ENCODE measurements around the gene TNFSF13. TPM values are rescaled to one million over a fixed set of nuclear protein-coding genes. Genes with fewer than 3 reads are reported as not detected.

TNFSF13 gene
- total and polyA plus RNA-seq, 2 of the 8 experiments (the other 6 are each of a cell fraction or from before 2014, with no cell fraction given), result 2.1 to 2.6 TPM

GRCh38 chr17:7589891-7590691 lies 31.5 kb downstream of the TNFSF13 start, which contains the start of gene SOX15 (continued):
- TF ChIP-seq ATF2 (IDR thresholded peaks at IDR 0.05; ENCODE audit: low read length) (no peak), POLR2AphosphoS5 (IDR thresholded peaks at IDR 0.05; ENCODE audit: low read depth, low read length) (peak; percentile 64; the same call in 1 of the 2 replicates), POLR2A (IDR thresholded peaks at IDR 0.05; ENCODE audit: control extremely low read depth in 1 of 2, low read depth in 2 of 2, low read length in 2 of 2) (peak; percentile 32 to 91)

Measured in H1 (cell line).